Measurements from ENCODE around the gene CWC25.

DNA sequence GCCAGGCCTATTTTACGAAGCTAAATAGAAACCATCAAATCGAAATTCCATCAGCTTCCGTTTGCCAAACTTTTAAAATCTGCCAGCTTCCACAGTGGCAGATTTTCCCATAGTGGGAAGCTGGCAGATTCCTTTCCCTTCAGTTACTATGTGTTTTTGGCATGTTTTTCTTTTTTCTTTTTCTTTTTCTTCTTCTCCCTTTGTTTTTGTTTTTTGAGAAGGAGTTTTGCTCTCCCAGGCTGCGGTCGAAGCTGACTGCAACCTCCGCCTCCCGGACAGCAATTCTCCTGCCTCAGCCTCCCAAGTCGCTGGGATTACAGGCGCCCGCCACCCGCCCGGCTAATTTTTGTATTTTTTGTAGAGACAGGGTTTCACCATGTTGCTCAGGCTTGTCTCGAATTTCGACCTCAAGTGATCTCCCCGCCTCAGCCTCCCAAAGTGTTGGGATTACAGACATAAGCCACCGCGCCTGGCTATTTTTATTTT is 684 bp upstream of the CWC25 start:
- TF ChIP-seq KMT2B (CRISPR knock-in tag; IDR thresholded peaks at IDR 0.05) (no peak), ELF1 (CRISPR knock-in tag; IDR thresholded peaks at IDR 0.05) (no peak), POLR2G (IDR thresholded peaks at IDR 0.05; ENCODE audit: low read depth, low read length) (no peak), ZKSCAN1 (IDR thresholded peaks at IDR 0.05; ENCODE audit: low read length) (no peak), NR2F6 (IDR thresholded peaks at IDR 0.05) (no peak), NR2F6 (CRISPR knock-in tag; IDR thresholded peaks at IDR 0.05) (no peak), ASH2L (IDR thresholded peaks at IDR 0.05; ENCODE audit: insufficient read length, low read depth, low read length) (no peak), TGIF2 (CRISPR knock-in tag; IDR thresholded peaks at IDR 0.05) (no peak), AGO2 (optimal IDR thresholded peaks at IDR 0.05; ENCODE audit: low read depth, low read length) (no peak)
- TF ChIP-seq, protein P1, sequence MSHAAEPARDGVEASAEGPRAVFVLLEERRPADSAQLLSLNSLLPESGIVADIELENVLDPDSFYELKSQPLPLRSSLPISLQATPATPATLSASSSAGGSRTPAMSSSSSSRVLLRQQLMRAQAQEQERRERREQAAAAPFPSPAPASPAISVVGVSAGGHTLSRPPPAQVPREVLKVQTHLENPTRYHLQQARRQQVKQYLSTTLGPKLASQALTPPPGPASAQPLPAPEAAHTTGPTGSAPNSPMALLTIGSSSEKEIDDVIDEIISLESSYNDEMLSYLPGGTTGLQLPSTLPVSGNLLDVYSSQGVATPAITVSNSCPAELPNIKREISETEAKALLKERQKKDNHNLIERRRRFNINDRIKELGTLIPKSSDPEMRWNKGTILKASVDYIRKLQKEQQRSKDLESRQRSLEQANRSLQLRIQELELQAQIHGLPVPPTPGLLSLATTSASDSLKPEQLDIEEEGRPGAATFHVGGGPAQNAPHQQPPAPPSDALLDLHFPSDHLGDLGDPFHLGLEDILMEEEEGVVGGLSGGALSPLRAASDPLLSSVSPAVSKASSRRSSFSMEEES (CRISPR knock-in tag; IDR thresholded peaks at IDR 0.05), result no peak
- TF ChIP-seq, protein P2, sequence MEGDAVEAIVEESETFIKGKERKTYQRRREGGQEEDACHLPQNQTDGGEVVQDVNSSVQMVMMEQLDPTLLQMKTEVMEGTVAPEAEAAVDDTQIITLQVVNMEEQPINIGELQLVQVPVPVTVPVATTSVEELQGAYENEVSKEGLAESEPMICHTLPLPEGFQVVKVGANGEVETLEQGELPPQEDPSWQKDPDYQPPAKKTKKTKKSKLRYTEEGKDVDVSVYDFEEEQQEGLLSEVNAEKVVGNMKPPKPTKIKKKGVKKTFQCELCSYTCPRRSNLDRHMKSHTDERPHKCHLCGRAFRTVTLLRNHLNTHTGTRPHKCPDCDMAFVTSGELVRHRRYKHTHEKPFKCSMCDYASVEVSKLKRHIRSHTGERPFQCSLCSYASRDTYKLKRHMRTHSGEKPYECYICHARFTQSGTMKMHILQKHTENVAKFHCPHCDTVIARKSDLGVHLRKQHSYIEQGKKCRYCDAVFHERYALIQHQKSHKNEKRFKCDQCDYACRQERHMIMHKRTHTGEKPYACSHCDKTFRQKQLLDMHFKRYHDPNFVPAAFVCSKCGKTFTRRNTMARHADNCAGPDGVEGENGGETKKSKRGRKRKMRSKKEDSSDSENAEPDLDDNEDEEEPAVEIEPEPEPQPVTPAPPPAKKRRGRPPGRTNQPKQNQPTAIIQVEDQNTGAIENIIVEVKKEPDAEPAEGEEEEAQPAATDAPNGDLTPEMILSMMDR (CRISPR knock-in tag; IDR thresholded peaks at IDR 0.05), result no peak

Data from HepG2 (cell line).